ENCODE results near the gene OTUD1.
A peak's percentile ranks its signal among the peaks of the same experiment; 100 is the strongest.
"Not testable (repeated sequence)": the region's sequence is repeated elsewhere in the genome, so short reads cannot be mapped to it uniquely, and the experiment has no call there.

OTUD1 gene, protein sequence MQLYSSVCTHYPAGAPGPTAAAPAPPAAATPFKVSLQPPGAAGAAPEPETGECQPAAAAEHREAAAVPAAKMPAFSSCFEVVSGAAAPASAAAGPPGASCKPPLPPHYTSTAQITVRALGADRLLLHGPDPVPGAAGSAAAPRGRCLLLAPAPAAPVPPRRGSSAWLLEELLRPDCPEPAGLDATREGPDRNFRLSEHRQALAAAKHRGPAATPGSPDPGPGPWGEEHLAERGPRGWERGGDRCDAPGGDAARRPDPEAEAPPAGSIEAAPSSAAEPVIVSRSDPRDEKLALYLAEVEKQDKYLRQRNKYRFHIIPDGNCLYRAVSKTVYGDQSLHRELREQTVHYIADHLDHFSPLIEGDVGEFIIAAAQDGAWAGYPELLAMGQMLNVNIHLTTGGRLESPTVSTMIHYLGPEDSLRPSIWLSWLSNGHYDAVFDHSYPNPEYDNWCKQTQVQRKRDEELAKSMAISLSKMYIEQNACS

DNA sequence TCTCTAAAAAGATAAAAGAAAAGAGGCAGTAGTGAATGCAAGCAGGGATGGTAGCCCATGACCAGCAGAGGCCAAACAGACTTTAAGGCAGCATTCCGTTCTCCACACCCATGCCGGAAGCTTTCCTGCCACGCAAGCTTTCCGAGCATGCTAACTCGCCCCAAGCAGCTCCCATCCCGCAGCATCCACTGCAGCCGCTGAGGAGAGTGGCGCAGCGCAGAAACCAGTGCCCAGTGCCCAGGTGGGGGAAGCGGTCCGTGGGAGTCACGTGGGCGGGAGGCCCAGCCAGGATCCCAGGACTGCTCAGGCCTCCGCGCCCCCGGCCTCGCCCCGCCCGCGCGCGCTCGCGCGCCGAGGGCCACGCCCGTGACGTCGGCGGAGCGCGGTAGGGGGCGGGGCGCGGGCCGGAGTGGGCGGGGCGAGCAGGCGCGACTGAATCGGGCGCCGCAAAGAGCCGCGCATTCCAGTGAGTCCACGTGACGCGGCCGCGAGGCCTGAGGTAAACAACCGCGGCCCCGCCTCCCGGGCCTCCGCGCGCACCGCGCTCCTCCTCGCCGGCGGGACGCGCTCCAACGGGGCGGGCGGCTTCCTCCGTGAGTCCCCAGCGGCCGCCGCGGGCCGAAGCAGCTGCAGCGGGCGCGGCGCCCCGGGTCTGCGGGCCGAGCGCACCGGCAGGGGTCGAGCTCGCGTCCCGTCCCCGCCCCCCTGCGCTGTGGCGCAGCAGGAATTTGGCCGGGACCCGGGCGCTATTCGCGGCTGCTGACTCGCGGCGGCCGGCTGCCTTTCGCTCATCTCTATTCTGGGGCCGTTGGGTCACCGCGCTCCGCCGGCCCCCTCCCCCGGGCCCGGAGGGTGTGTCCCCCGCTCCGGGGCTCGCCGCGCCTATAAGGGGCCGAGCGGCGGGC is at the start of gene OTUD1:
Gene OTUD1 (plus strand): TSS at position 529 of the 905 bp plus-strand sequence. CDS start 383 bp downstream, outside the sequence.
- peak; percentile 97 for DNase-seq (ENCODE audit: low spot score)
- TF ChIP-seq, protein P1, sequence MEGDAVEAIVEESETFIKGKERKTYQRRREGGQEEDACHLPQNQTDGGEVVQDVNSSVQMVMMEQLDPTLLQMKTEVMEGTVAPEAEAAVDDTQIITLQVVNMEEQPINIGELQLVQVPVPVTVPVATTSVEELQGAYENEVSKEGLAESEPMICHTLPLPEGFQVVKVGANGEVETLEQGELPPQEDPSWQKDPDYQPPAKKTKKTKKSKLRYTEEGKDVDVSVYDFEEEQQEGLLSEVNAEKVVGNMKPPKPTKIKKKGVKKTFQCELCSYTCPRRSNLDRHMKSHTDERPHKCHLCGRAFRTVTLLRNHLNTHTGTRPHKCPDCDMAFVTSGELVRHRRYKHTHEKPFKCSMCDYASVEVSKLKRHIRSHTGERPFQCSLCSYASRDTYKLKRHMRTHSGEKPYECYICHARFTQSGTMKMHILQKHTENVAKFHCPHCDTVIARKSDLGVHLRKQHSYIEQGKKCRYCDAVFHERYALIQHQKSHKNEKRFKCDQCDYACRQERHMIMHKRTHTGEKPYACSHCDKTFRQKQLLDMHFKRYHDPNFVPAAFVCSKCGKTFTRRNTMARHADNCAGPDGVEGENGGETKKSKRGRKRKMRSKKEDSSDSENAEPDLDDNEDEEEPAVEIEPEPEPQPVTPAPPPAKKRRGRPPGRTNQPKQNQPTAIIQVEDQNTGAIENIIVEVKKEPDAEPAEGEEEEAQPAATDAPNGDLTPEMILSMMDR (IDR thresholded peaks at IDR 0.05; ENCODE audit: extremely low read depth, missing control alignments), result no peak

DNA sequence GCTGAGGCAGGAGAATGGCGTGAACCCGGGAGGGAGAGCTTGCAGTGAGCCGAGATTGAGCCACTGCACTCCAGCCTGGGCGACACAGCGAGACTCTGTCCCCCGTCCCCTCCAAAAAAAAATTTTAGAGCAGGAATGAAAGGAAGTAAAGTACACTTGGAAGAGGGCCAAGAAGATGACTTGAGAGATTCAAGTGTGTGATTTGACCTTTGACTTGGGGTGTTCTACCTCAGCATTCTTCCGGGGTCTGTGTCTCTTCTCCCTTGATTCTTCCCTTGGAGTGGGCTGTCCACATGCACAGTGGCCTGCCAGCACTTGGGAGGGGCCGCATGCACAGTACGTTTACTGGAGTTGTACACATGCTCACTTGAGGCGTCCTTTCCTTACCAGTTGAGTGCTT is 48.5 kb upstream of the OTUD1 start:
- not testable (repeated sequence) for DNase-seq (ENCODE audit: low spot score)

DNA sequence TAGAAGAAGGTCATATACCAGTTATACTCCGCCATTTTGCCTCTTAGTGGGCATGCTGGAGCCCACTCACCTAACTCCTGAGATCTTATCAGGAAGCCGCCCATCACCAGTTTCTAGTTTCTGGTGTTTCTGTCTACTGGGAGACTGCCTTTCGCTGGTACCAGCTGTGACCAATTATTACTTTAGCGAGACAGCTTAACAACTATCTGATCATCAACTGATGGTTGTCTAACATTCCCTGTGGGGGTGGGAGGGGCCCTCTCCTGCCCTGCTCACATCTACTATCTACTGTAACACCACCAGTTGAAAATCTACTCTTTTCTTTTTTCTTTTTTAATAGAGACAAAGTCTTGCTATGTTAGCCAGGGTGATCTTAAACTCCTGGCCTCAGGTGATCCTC is 48.1 kb upstream of the OTUD1 start:
- TF ChIP-seq, protein P1 (IDR thresholded peaks at IDR 0.05; ENCODE audit: extremely low read depth, missing control alignments), result no peak
- DNase-seq (ENCODE audit: low spot score), result no peak

DNA sequence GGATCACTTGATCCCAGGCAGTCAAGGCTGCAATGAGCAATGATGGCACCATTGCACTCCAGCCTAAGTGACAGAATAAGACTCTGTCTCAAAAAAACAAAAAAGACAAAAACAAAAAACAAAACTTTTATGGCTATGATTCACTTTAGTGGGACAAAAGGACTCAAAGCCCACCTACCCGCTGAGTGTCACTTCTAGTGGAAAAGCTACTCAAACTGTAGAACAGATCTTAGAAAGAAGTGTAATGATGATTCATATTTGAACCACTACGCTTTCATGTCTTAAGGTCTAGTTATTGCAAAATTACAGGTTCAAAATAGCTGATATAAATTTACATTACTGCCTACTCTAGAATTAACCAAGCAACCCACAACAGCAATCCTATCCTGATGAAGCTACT is 47.1 kb upstream of the OTUD1 start:
- no peak for DNase-seq (ENCODE audit: low spot score)
- TF ChIP-seq, protein P1 (IDR thresholded peaks at IDR 0.05; ENCODE audit: extremely low read depth, missing control alignments), result no peak

DNA sequence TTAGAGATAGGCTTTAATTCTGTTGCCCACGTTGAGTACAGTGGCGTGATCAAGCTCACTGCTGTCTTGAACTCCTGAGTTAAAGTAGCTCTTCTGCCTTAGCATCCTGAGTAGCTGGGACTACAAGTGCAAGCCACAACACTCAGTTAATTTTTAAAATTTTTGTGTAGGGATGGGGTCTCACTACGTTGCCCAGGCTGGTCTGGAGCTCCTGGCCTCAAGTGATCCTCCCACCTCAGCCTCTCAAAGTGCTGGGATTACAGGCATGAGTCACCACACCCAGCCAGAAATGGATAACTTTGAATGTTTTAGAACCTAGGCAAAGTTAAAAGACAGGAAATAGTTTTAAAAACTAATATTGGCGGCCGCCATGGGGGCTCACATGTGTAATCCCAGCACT is 43.9 kb upstream of the OTUD1 start:
- DNase-seq (ENCODE audit: low spot score), result no peak
- TF ChIP-seq, protein P1 (IDR thresholded peaks at IDR 0.05; ENCODE audit: extremely low read depth, missing control alignments), result no peak

DNA sequence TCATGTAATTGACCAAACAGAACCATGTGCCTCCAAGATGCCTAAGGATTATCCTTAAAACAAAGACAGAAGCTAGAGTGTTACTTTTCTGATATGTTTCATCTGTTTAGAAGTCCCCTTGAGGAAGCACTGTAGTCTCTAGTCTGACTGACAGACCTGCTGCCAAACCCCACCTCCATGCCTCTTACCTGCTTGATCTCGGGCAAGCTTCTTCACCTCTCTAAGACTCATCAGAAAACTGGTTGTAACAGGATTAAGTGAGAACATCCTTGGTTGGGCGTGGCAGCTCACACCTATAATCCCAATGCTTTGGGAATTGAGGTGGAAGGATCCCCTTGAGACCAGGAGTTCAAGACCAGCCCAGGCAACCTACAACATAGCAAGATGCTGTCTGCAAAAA is 42.2 kb upstream of the OTUD1 start:
- no peak for DNase-seq (ENCODE audit: low spot score)

DNA sequence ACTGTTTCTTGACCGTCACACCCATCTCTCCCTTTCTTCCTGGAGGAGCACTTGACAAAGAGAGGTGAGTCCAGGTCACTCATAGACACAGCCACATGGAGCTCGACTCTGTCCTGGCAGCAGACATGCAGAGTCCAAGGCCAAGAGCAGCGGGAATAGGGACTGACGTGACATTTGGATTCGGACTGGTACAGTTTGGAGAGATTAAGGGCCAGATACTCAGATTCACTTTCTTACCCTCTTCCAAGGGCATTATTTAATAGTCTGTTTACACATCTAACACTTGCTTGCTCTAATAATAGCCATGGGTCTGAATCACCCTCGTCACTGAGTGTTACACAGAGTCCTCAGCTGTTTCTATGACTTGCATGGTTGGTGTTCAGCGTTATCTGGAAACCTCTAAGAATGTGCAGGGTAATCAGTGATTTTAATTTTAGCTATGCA is 39.2 kb upstream of the OTUD1 start:
- TF ChIP-seq, protein P1 (IDR thresholded peaks at IDR 0.05; ENCODE audit: extremely low read depth, missing control alignments), result no peak
- no peak for DNase-seq (ENCODE audit: low spot score)

More for the DNA sequence above, 42.2 kb upstream of the OTUD1 start:
- TF ChIP-seq, protein P1 (IDR thresholded peaks at IDR 0.05; ENCODE audit: extremely low read depth, missing control alignments), result no peak
